ENCODE results near the gene BNC1.
"Not testable (repeated sequence)": the region's sequence is repeated elsewhere in the genome, so short reads cannot be mapped to it uniquely, and the experiment has no call there.

Gene BNC1

GRCh38 chr15:83292317-83292716 is 7.9 kb upstream of the BNC1 start:
- no peak for DNase-seq

GRCh38 chr15:83290236-83290635 is 5.8 kb upstream of the BNC1 start:
- no peak for DNase-seq

- no peak for DNase-seq
These were observed 4.7 kb upstream of the BNC1 start for GRCh38 chr15:83289160-83289559.

GRCh38 chr15:83288381-83288801 is 3.9 kb upstream of the BNC1 start:
- DNase-seq = no peak

GRCh38 chr15:83287541-83288027 is 3.1 kb upstream of the BNC1 start:
- no peak for DNase-seq

- DNase-seq = no peak
These were observed 1.6 kb upstream of the BNC1 start for GRCh38 chr15:83285979-83286553.

GRCh38 chr15:83285284-83285978 is 967 bp upstream of the BNC1 start:
- DNase-seq = no peak

GRCh38 chr15:83283813-83284558 is 478 bp downstream of the BNC1 start:
- no peak for DNase-seq

GRCh38 chr15:83283138-83283812 is 1.2 kb downstream of the BNC1 start:
- DNase-seq = no peak

GRCh38 chr15:83282776-83283137 is 1.7 kb downstream of the BNC1 start:
- DNase-seq = no peak

GRCh38 chr15:83282141-83282540 is 2.3 kb downstream of the BNC1 start:
- no peak for DNase-seq

- DNase-seq = no peak
These were observed 6.3 kb downstream of the BNC1 start for GRCh38 chr15:83278191-83278590.

GRCh38 chr15:83276661-83277060 is 7.8 kb downstream of the BNC1 start:
- DNase-seq = no peak

GRCh38 chr15:83275412-83275811 is 9.1 kb downstream of the BNC1 start:
- no peak for DNase-seq

- no peak for DNase-seq
These were observed 14.3 kb downstream of the BNC1 start for GRCh38 chr15:83270176-83270575.

- DNase-seq = no peak
These were observed 16.3 kb downstream of the BNC1 start for GRCh38 chr15:83268147-83268546.

- no peak for DNase-seq
These were observed 21.7 kb downstream of the BNC1 start for GRCh38 chr15:83262594-83263315.

- not testable (repeated sequence) for DNase-seq
These were observed 22.3 kb downstream of the BNC1 start for GRCh38 chr15:83262181-83262580.

GRCh38 chr15:83250781-83251180 is 33.7 kb downstream of the BNC1 start:
- DNase-seq = no peak

GRCh38 chr15:83249030-83249343 is 35.5 kb downstream of the BNC1 start:
- DNase-seq = no peak

- no peak for DNase-seq
These were observed 36.1 kb downstream of the BNC1 start for GRCh38 chr15:83248151-83249029.

GRCh38 chr15:83243634-83244033 is 40.8 kb downstream of the BNC1 start:
- DNase-seq = no peak
